Endothelial cell of umbilical vein (primary cell): ENCODE measurements around the gene RUVBL1. TPM values are rescaled to one million over a fixed set of nuclear protein-coding genes. Genes with fewer than 3 reads are reported as not detected.

Source experiments
- BruUV-seq: library from RNA; stranded (reverse); fragments of 400-500 nt; replicated peaks from 2 replicates; lab custom pipeline; 2021; lab: Mats Ljungman, UMichigan
- CTCF ChIA-PET: fragments of 300-600, 350-600 bp; sonication (Branson Sonifier 250); formaldehyde crosslinking; loops from one replicate; lab custom pipeline; 2021; ENCODE audit warnings: antibody characterized with exemption, inconsistent platforms; lab: Charles Lee
- POLR2A ChIA-PET: fragments of 300-600, 350-600 bp; sonication (Branson Sonifier 250); formaldehyde crosslinking; loops from one replicate; lab custom pipeline; 2021; ENCODE audit warnings: antibody characterized with exemption, inconsistent platforms; lab: Charles Lee
- DNase-seq: peaks from one replicate; pipeline ENCODE4 v3.0.0-alpha.2; 2011; ENCODE audit warnings: low read depth, low spot score
- FAIRE-seq: peaks from 2 replicates; lab custom pipeline; 2011; peaks lifted over from hg19 to GRCh38; lab: Jason Lieb, UNC
- H2AFZ ChIP-seq: 2 replicates; pipeline ENCODE4 v1.6.0; 2012; ENCODE audit warnings: low read depth, low read length, control low read depth, inconsistent platforms
- H3K27ac ChIP-seq: 2 replicates; pipeline ENCODE4 v1.5.1; 2011; ENCODE audit warnings: low read depth, mild to moderate bottlenecking, control low read depth, low read length, moderate library complexity; ENCODE audit not compliant: insufficient read depth
- H3K27me3 ChIP-seq, 2 experiments: 2 replicates each; pipeline versions ENCODE4 v1.6.0 to v1.6.1; 2011; ENCODE audit warnings: low read length in 2 of 2, mixed read lengths in 1 of 2; ENCODE audit not compliant: control insufficient read depth in 2 of 2, insufficient read depth in 2 of 2
- H3K36me3 ChIP-seq, 2 experiments: 2 replicates in 1 of 2; 3 replicates in 1 of 2; pipeline ENCODE4 v1.5.1; 2011; ENCODE audit warnings: low read length in 2 of 2, mild to moderate bottlenecking in 1 of 2, moderate library complexity in 1 of 2; ENCODE audit not compliant: control insufficient read depth in 2 of 2, insufficient read depth in 2 of 2; ENCODE audit errors: extremely low read depth in 1 of 2
- H3K4me1 ChIP-seq: 3 replicates; pipeline ENCODE4 v1.5.1; 2011; ENCODE audit warnings: mild to moderate bottlenecking, low read length; ENCODE audit not compliant: control insufficient read depth, insufficient read depth; ENCODE audit errors: extremely low read depth
- H3K4me2 ChIP-seq: 2 replicates; pipeline ENCODE4 v1.6.1; 2011; ENCODE audit warnings: low read length, control low read depth, mixed read lengths; ENCODE audit not compliant: insufficient read depth
- H3K4me3 ChIP-seq, 3 experiments: fragments of 200-600 bp in 1 of 3; sonication (generic), shearing (Covaris generic) in 1 of 3; replicated peaks in 1 of 3; 2 replicates each; pipeline ENCODE4 v1.5.1; 2011 to 2016; ENCODE audit warnings: control low read depth in 3 of 3, low read length in 3 of 3, mild to moderate bottlenecking in 2 of 3, inconsistent platforms in 1 of 3, low read depth in 1 of 3, moderate library complexity in 1 of 3; ENCODE audit not compliant: insufficient read depth in 1 of 3
- H3K79me2 ChIP-seq: 2 replicates; pipeline ENCODE4 v1.6.0; 2012; ENCODE audit warnings: low read length, inconsistent platforms; ENCODE audit not compliant: control insufficient read depth, insufficient read depth
- H3K9ac ChIP-seq: replicated peaks from 2 replicates; pipeline ENCODE3; 2011; ENCODE audit warnings: low read length, control low read depth; ENCODE audit not compliant: insufficient read depth; ENCODE audit errors: extremely low read depth
- H3K9me1 ChIP-seq: replicated peaks from 3 replicates; pipeline ENCODE4 v1.6.0; 2011; ENCODE audit warnings: mild to moderate bottlenecking, low read length; ENCODE audit not compliant: control insufficient read depth, insufficient read depth; ENCODE audit errors: extremely low read depth
- H3K9me3 ChIP-seq: replicated peaks from 2 replicates; pipeline ENCODE4 v1.5.1; 2012; ENCODE audit warnings: low read length, inconsistent platforms; ENCODE audit not compliant: control insufficient read depth, insufficient read depth
- H4K20me1 ChIP-seq: replicated peaks from 2 replicates; pipeline ENCODE3; 2011; ENCODE audit warnings: mild to moderate bottlenecking, low read length; ENCODE audit not compliant: control insufficient read depth, insufficient read depth; ENCODE audit errors: extremely low read depth
- CTCF ChIP-seq, 2 donors: IDR thresholded peaks; 1 replicate in 1 of 2; 2 replicates in 1 of 2; pipeline ENCODE4 v1.5.1; 2011; ENCODE audit warnings: low read length in 2 of 2, mild to moderate bottlenecking in 2 of 2, moderate library complexity in 2 of 2, control low read depth in 1 of 2, inconsistent platforms in 1 of 2, low read depth in 1 of 2; ENCODE audit not compliant: insufficient read depth in 1 of 2; ENCODE audit errors: extremely low read depth in 1 of 2
- EZH2 ChIP-seq: IDR thresholded peaks from 2 replicates; pipeline ENCODE4 v1.6.1; 2012; ENCODE audit warnings: borderline replicate concordance, low read depth, mild to moderate bottlenecking, moderate library complexity, low read length, inconsistent platforms; ENCODE audit not compliant: severe bottlenecking
- GATA2 ChIP-seq: IDR thresholded peaks from 2 replicates; pipeline ENCODE4 v1.7.0; 2011; ENCODE audit warnings: low read depth, mild to moderate bottlenecking, moderate library complexity, mixed read lengths, low read length; ENCODE audit not compliant: insufficient read length, insufficient read depth
- JUN ChIP-seq: IDR thresholded peaks from 2 replicates; pipeline ENCODE4 v1.6.1; 2011; ENCODE audit warnings: borderline replicate concordance, low read depth; ENCODE audit not compliant: insufficient read length, insufficient read depth
- MAX ChIP-seq: IDR thresholded peaks from 2 replicates; pipeline ENCODE4 v1.6.1; 2011; ENCODE audit not compliant: insufficient read depth, insufficient read length
- MYC ChIP-seq: IDR thresholded peaks from one replicate; pipeline ENCODE4 v1.6.1; 2011; ENCODE audit warnings: mild to moderate bottlenecking, low read depth, low read length
- POLR2A ChIP-seq: IDR thresholded peaks from 2 replicates; pipeline ENCODE4 v1.6.1; 2012; ENCODE audit warnings: low read depth, mild to moderate bottlenecking, control low read depth, low read length
- POLR2AphosphoS5 ChIP-seq: IDR thresholded peaks from 2 replicates; pipeline ENCODE4 v1.6.1; 2012; ENCODE audit warnings: low read depth, mild to moderate bottlenecking, control low read depth, low read length, moderate library complexity; ENCODE audit not compliant: insufficient read depth
- dilution Hi-C: fragments of 300-500 bp; cut with MboI; formaldehyde crosslinking; loops from one replicate; pipeline ENCODE4 v1.15.0; 2019; ENCODE audit warnings: low sequenced_read_pairs; ENCODE audit not compliant: extremely low pct_ligation_motif_present
- intact Hi-C: fragments of 100-400 bp; cut with micrococcal nuclease; formaldehyde crosslinking; loops from one replicate; pipeline ENCODE4 v1.10.0; 2022
- polyA plus RNA-seq, 4 experiments: library from polyadenylated mRNA; depleted of rRNA in 3 of 4; stranded (reverse) in 3 of 4; unstranded in 1 of 4; fragments of >200 nt; gene quantifications; 2 replicates each; pipeline versions ENCODE4 v1.2.1 to v1.2.3, GENCODE V29; 2011 to 2012; ENCODE audit warnings: missing spikeins in 1 of 4
- total RNA-seq: library from RNA; stranded (reverse); gene quantifications from 2 replicates; pipeline ENCODE4 v1.2.3, GENCODE V29; 2021

Gene RUVBL1
- total and polyA plus RNA-seq, 2 donors (not counting 3 experiments of a cell fraction or from before 2014, with no cell fraction given) = 52.5 to 58.5 TPM

- dilution Hi-C loops = no loop called here
Measured at GRCh38 chr3:128123156-128123537, 465 bp downstream of the RUVBL1 start.

More at GRCh38 chr3:128123156-128123537, 465 bp downstream of the RUVBL1 start:
- TF ChIP-seq EZH2 (no peak), POLR2AphosphoS5 (no peak), MAX (no peak), GATA2 (no peak), MYC (no peak), JUN (no peak), CTCF (IDR thresholded peaks at IDR 0.05; ENCODE audit: extremely low read depth in 1 of 2, insufficient read depth in 1 of 2, low read depth in 1 of 2, low read length in 2 of 2) (no peak), POLR2A (no peak)
- Histone ChIP-seq H3K27me3 (no peaks in the 10 kb centered on the region), H3K27ac (peak overlapping the region; percentile 57), H3K9me3 (no peaks in the 10 kb centered on the region), H4K20me1 (no peaks in the 10 kb centered on the region), H3K9me1 (no peaks in the 10 kb centered on the region), H3K4me2 (peak overlapping the region; percentile 92), H3K79me2 (peaks cover 19% of the 10 kb centered on the region), H3K4me1 (peaks cover 12% of the 10 kb centered on the region), H3K36me3 (no peaks in the 10 kb centered on the region), H2AFZ (peak overlapping the region; percentile 81), H3K4me3 (peak overlapping the region; percentile 59 to 85 (median 78)), H3K9ac (peak overlapping the region; percentile 72)
- no TSS peak for BruUV-seq
- ChIA-PET CTCF (interaction anchor here (0.9 to 3.6 kb wide), 11 partner anchors 11 to 432 kb away, joined by 3 to 47 read pairs (median 5); no protein-coding TSS in a partner anchor), POLR2A (interaction anchor here (1.3 to 1.8 kb wide), 2 partner anchors 10 to 11 kb away, joined by 3 to 5 read pairs; no protein-coding TSS in a partner anchor)
- no peak for FAIRE-seq
- peak; percentile 10 for DNase-seq
- intact Hi-C loops = loop anchor here (1.0 to 2.0 kb wide), 3 partner anchors 11 to 360 kb away; no protein-coding TSS in a partner anchor
